HG02840 (cell line): Measurements from ENCODE around the gene RNF38.
"Not testable (repeated sequence)": the region's sequence is repeated elsewhere in the genome, so short reads cannot be mapped to it uniquely, and the experiment has no call there.

Experiments
- ATAC-seq: cut with Tn5 transposase; IDR thresholded peaks from one replicate; pipeline ENCODE4 v1.9.1; 2021; ENCODE audit warnings: mild to moderate bottlenecking, moderate library complexity, moderate number of reproducible peaks; ENCODE audit not compliant: unreplicated experiment, low FRiP score

Gene RNF38

GRCh38 chr9:36298566-36298965 is 101.5 kb downstream of the RNF38 start:
- no peak for ATAC-seq

- no peak for ATAC-seq
Measured at GRCh38 chr9:36297798-36298197, 102.3 kb downstream of the RNF38 start.

GRCh38 chr9:36294996-36295395 is 105.1 kb downstream of the RNF38 start:
- ATAC-seq: not testable (repeated sequence)

GRCh38 chr9:36293918-36294317 is 106.2 kb downstream of the RNF38 start:
- no peak for ATAC-seq

GRCh38 chr9:36293171-36293570 is 106.9 kb downstream of the RNF38 start:
- ATAC-seq: no peak

GRCh38 chr9:36292641-36293040 is 107.4 kb downstream of the RNF38 start:
- no peak for ATAC-seq

- no peak for ATAC-seq
Measured at GRCh38 chr9:36290996-36291395, 109.1 kb downstream of the RNF38 start.

GRCh38 chr9:36289836-36290435 is 110.1 kb downstream of the RNF38 start:
- no peak for ATAC-seq

- ATAC-seq: no peak
Measured at GRCh38 chr9:36288070-36288469, 112.0 kb downstream of the RNF38 start.
